ENCODE measurements around the gene LYZL1. TPM values are rescaled to one million over a fixed set of nuclear protein-coding genes. Genes with fewer than 3 reads are reported as not detected.

LYZL1 gene
- total RNA-seq, 1 experiment from 2014 or later: not detected

- no peaks in the 10 kb centered on the region for H3K79me1 ChIP-seq (ENCODE audit: insufficient read depth, low read depth, low read length, poor library complexity, severe bottlenecking)
- H3K4me2 ChIP-seq (ENCODE audit: insufficient read depth, insufficient read length, low read length): no peak overlapping the region
- H3K23ac ChIP-seq (ENCODE audit: insufficient read length, low read depth, low read length): no peak overlapping the region
- H3K14ac ChIP-seq (ENCODE audit: insufficient read depth, low read length): no peak overlapping the region
- TF ChIP-seq CTCF (conservative IDR thresholded peaks at IDR 0.05): no peak
- Mint-ChIP-seq H3K27me3 (ENCODE audit: low read depth) (no peaks in the 10 kb centered on the region; the same call in 1 of the 2 replicates), H3K4me3 (no peak overlapping the region), H3K4me1 (no peaks in the 10 kb centered on the region), H3K9me3 (peaks cover 41% of the 10 kb centered on the region in 2 experiments), H3K27ac (no peak overlapping the region), H3K36me3 (ENCODE audit: insufficient read depth in 1 of 3, low read depth in 3 of 3) (peaks cover 18 to 45% (median 28%) of the 10 kb centered on the region in 3 experiments)
- no peak overlapping the region for H2AFZ ChIP-seq (ENCODE audit: low read length)
- no peaks in the 10 kb centered on the region for H3K23me2 ChIP-seq (ENCODE audit: insufficient read length, low read depth, low read length, poor library complexity, severe bottlenecking)
- H2AK5ac ChIP-seq (ENCODE audit: insufficient read length, low read length): no peak overlapping the region
- no peaks in the 10 kb centered on the region for H4K20me1 ChIP-seq (ENCODE audit: control insufficient read depth, insufficient read depth, insufficient read length)
- H3K79me2 ChIP-seq (ENCODE audit: insufficient read depth, low read length): no peaks in the 10 kb centered on the region; the same call in 1 of the 2 replicates
- no peak overlapping the region for H4K8ac ChIP-seq (replicated peaks; ENCODE audit: insufficient read length, low read depth, low read length)
- H4K5ac ChIP-seq (ENCODE audit: insufficient read length, low read depth, low read length): no peak overlapping the region
- no peak overlapping the region for H2BK20ac ChIP-seq (ENCODE audit: low read depth, low read length, poor library complexity, severe bottlenecking)
- H2BK5ac ChIP-seq (ENCODE audit: insufficient read length, low read length): no peak overlapping the region
- no peak overlapping the region for H3K4ac ChIP-seq (ENCODE audit: low read depth, low read length)
- peaks cover 12% of the 10 kb centered on the region for H3K9me3 ChIP-seq (ENCODE audit: control insufficient read depth, low read depth, low read length)
- no peak overlapping the region for H3K27ac ChIP-seq (ENCODE audit: insufficient read length, low read depth, low read length)
- H3K18ac ChIP-seq (ENCODE audit: insufficient read length, low read depth, low read length): no peak overlapping the region
- H2BK15ac ChIP-seq (ENCODE audit: low read depth, low read length): no peak overlapping the region
- no CpG with 5 or more reads among the region's 2 CpGs for WGBS (ENCODE audit: extremely low coverage, insufficient read length, low lambda C conversion rate)
- H3K27me3 ChIP-seq (ENCODE audit: insufficient read depth, low read length): no peaks in the 10 kb centered on the region
- H4K91ac ChIP-seq (ENCODE audit: insufficient read length, low read depth, low read length): no peak overlapping the region
- no peak overlapping the region for H3T11ph ChIP-seq (ENCODE audit: low read length)
- H2BK120ac ChIP-seq (ENCODE audit: low read depth, low read length, poor library complexity, severe bottlenecking): no peak overlapping the region
- no peak for DNase-seq
- no peaks in the 10 kb centered on the region for H3K4me1 ChIP-seq (ENCODE audit: insufficient read depth, low read length)
- H3K9ac ChIP-seq (ENCODE audit: extremely low read depth, insufficient read length, low read length): no peak overlapping the region
- no peak overlapping the region for H2BK12ac ChIP-seq (ENCODE audit: insufficient read length, low read depth, low read length)
- no peak overlapping the region for H3K56ac ChIP-seq (ENCODE audit: insufficient read length, low read depth, low read length)
These were observed 6.9 kb downstream of the LYZL1 start for GRCh38 chr10:29295813-29296212.

Measured in H9 (cell line).